Esophagus squamous epithelium (tissue), 5 donors: ENCODE data around the gene SPATA33. TPM values are rescaled to one million over a fixed set of nuclear protein-coding genes. Genes with fewer than 3 reads are reported as not detected.

Experiments used
- DNase-seq: peaks from one replicate; lab custom pipeline; 2025; lab: John Stamatoyannopoulos, UW
- H3K27ac ChIP-seq, 4 donors: fragments of 200-600 bp; sonication (generic); one replicate each; pipeline ENCODE4 v1.5.1; 2016 to 2019; ENCODE audit warnings: mild to moderate bottlenecking in 1 of 4
- H3K27me3 ChIP-seq, 4 donors: fragments of 200-600 bp; sonication (generic); 1 replicate in 3 of 4; 2 replicates in 1 of 4; pipeline versions ENCODE4 v1.5.1 to v1.6.0; 2017 to 2021; ENCODE audit warnings: antibody characterized with exemption in 1 of 4
- H3K36me3 ChIP-seq, 3 donors: fragments of 200-600 bp; sonication (generic); one replicate each; pipeline ENCODE4 v1.5.1; 2016 to 2019
- H3K4me1 ChIP-seq, 3 donors: fragments of 200-600 bp; sonication (generic); one replicate each; pipeline ENCODE4 v1.5.1; 2017 to 2019
- H3K4me3 ChIP-seq, 4 donors: fragments of 200-600 bp; sonication (generic); 1 replicate in 3 of 4; 2 replicates in 1 of 4; pipeline ENCODE4 v1.5.1; 2016 to 2019; ENCODE audit warnings: mild to moderate bottlenecking in 2 of 4, moderate library complexity in 1 of 4
- H3K9me3 ChIP-seq, 3 donors: fragments of 200-600 bp; sonication (generic); one replicate each; pipeline ENCODE4 v1.5.1; 2016 to 2019
- CTCF ChIP-seq, 6 experiments: fragments of 450-650 bp in 4 of 6; fragments of 200-600 bp in 2 of 6; sonication (generic) in 2 of 6; IDR thresholded peaks; one replicate each; pipeline ENCODE4 v1.5.1; 2016 to 2019; ENCODE audit warnings: antibody characterized with exemption in 6 of 6, mild to moderate bottlenecking in 4 of 6, moderate library complexity in 4 of 6
- POLR2A ChIP-seq, 4 donors: fragments of 450-650 bp; IDR thresholded peaks; one replicate each; pipeline ENCODE4 v1.6.1; 2017; ENCODE audit warnings: antibody characterized with exemption in 4 of 4, mild to moderate bottlenecking in 4 of 4, moderate library complexity in 3 of 4
- WGBS, 2 donors: methylation state at CpG; one replicate each; pipeline ENCODE4 v1.1.5; 2018; 5-methylcytosine and 5-hydroxymethylcytosine counted together
- intact Hi-C: fragments of 100-400 bp; cut with DNase I; formaldehyde crosslinking; loops from one replicate; pipeline ENCODE4 v1.15.0; 2022
- total RNA-seq, 4 donors: library from RNA; depleted of rRNA; stranded (reverse); fragments of >200 nt; gene quantifications; one replicate each; pipeline ENCODE4 v1.1.0, GENCODE V29; 2016
- donor health status: DM: yes; HTN: yes; CAD: no.

Gene SPATA33
- total RNA-seq, 4 donors from 2014 or later = 1.8 to 4.9 (median 2.8) TPM

- WGBS, 2 donors = 32 to 63% methylated on average over 3 to 8 of the region's 19 CpGs
- no peak within 1 kb of the TSS for H3K27ac ChIP-seq
- peaks cover 0 to 11% (median 0%) of the 10 kb centered on the region in 3 donors for H3K4me1 ChIP-seq
- no peaks in the 10 kb centered on the region for H3K36me3 ChIP-seq
- intact Hi-C loops = no loop called here
- DNase-seq = no peak
- H3K9me3 ChIP-seq = no peaks in the 10 kb centered on the region
- no peak for TF ChIP-seq POLR2A (IDR thresholded peaks at IDR 0.05)
- no peak within 1 kb of the TSS for H3K4me3 ChIP-seq
- H3K27me3 ChIP-seq = peaks cover 0 to 46% (median 0%) of the 10 kb centered on the region in 4 donors
Measured at GRCh38 chr16:89613231-89613953, 44.2 kb upstream of the SPATA33 start, which contains the start of gene DPEP1. DPEP1 (plus strand) TSS chr16:89613642; CDS start chr16:89630411, 16,769 bp downstream.

DNA sequence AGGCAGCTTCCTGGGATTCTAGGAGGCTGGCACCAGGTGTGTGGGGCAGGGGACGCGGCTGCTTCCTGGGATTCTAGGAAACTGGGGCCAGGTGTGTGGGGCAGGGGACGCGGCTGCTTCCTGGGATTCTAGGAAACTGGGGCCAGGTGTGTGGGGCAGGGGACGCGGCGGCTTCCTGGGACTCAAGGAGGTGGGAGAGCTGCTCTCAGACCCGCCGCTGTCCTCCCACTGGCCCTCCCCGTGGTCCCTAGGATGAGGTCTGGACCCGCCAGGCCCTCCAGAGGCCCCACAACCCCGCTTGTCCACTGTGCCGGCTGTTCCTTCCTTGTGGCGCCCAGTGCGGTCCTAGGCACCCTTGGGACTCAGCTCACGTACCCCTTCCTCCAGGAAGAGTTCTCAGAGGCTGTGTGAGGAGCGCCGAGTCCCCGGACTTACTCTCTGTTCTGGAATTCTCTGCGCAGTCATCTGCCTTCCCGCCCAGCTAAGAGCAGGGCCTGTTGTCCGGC lies 43.6 kb upstream of the SPATA33 start:
- TF ChIP-seq CTCF (IDR thresholded peaks at IDR 0.05) = no peak
- no peak for TF ChIP-seq POLR2A (IDR thresholded peaks at IDR 0.05)
- Histone ChIP-seq H3K4me1 (peaks cover 0 to 11% (median 0%) of the 10 kb centered on the region in 3 donors), H3K27ac (no peak overlapping the region), H3K9me3 (no peaks in the 10 kb centered on the region), H3K27me3 (peaks cover 0 to 40% (median 0%) of the 10 kb centered on the region in 4 donors), H3K4me3 (no peak overlapping the region), H3K36me3 (no peaks in the 10 kb centered on the region)
- no peak for DNase-seq
- intact Hi-C loops = no loop called here
- WGBS, 2 donors = 82 to 92% methylated on average over 3 to 12 of the region's 22 CpGs

DNA sequence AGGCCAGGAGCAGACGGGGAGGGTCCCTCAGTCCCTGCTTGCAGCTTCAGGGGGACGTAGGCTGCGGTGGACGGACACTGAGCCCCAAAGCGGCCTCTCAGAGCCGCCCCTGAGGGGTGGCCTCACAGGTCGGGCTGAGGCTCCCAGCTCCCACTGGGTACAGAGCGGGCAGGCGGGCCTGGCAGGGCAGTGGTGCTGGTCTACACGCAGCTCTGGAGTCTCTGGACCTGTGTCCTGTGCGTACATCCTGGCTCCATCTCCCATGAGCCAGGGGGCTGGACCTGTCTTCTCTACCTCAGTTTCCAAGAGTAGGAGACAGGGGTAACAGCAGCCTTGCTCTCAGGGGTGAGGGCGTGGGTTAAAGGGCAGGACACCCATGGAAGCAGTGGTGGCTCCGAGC lies 42.5 kb upstream of the SPATA33 start:
- Histone ChIP-seq H3K36me3 (no peaks in the 10 kb centered on the region), H3K27me3 (peaks cover 0 to 45% (median 0%) of the 10 kb centered on the region in 4 donors), H3K9me3 (no peaks in the 10 kb centered on the region), H3K27ac (no peak overlapping the region), H3K4me3 (no peak overlapping the region), H3K4me1 (peaks cover 0 to 11% (median 0%) of the 10 kb centered on the region in 3 donors)
- no peak for DNase-seq
- TF ChIP-seq POLR2A (IDR thresholded peaks at IDR 0.05) (no peak), CTCF (IDR thresholded peaks at IDR 0.05) (no peak)
- intact Hi-C loops = no loop called here
- WGBS, 2 donors = no CpG with 5 or more reads among the region's 13 CpGs

- intact Hi-C loops = no loop called here
- Histone ChIP-seq H3K4me1 (peaks cover 0 to 11% (median 0%) of the 10 kb centered on the region in 3 donors), H3K9me3 (no peaks in the 10 kb centered on the region), H3K4me3 (no peak overlapping the region), H3K27ac (no peak overlapping the region), H3K36me3 (no peaks in the 10 kb centered on the region), H3K27me3 (peaks cover 0 to 49% (median 0%) of the 10 kb centered on the region in 4 donors)
- no peak for DNase-seq
- peak; percentile 31 to 71 (median 47) for TF ChIP-seq CTCF (IDR thresholded peaks at IDR 0.05)
- no peak for TF ChIP-seq POLR2A (IDR thresholded peaks at IDR 0.05)
- 57 to 67% methylated on average over 2 to 8 of the region's 17 CpGs for WGBS, 2 donors
Measured at GRCh38 chr16:89615596-89616090, 42.0 kb upstream of the SPATA33 start.

- H3K4me1 ChIP-seq = peaks cover 0 to 11% (median 0%) of the 10 kb centered on the region in 3 donors
- DNase-seq = no peak
- intact Hi-C loops = no loop called here
- H3K27ac ChIP-seq = peak overlapping the region in 1 of 4 donors; percentile 42
- 53 to 73% methylated on average over 19 to 20 of the region's 20 CpGs for WGBS, 2 donors
- peaks cover 0 to 58% (median 0%) of the 10 kb centered on the region in 4 donors for H3K27me3 ChIP-seq
- TF ChIP-seq POLR2A (IDR thresholded peaks at IDR 0.05) (no peak), CTCF (IDR thresholded peaks at IDR 0.05) (no peak)
- no peaks in the 10 kb centered on the region for H3K9me3 ChIP-seq
- no peak overlapping the region for H3K4me3 ChIP-seq
- H3K36me3 ChIP-seq = no peaks in the 10 kb centered on the region
Measured at GRCh38 chr16:89616623-89617022, 41.0 kb upstream of the SPATA33 start.
